Immature natural killer cell (primary cell): ENCODE results near the gene SH3GL3. TPM values are rescaled to one million over a fixed set of nuclear protein-coding genes. Genes with fewer than 3 reads are reported as not detected.

ENCODE experiments used
- DNase-seq, 3 donors: peaks; one replicate each; pipeline ENCODE4 v3.0.0; 2022; ENCODE audit warnings: mixed read lengths in 1 of 3
- H3K27ac Mint-ChIP-seq, 6 donors: one replicate each; pipeline ENCODE4 v1.8.0; 2020; ENCODE audit warnings: mixed read lengths in 6 of 6, mild to moderate bottlenecking in 5 of 6, inconsistent platforms in 4 of 6, moderate library complexity in 3 of 6
- H3K27me3 Mint-ChIP-seq, 3 donors: one replicate each; pipeline ENCODE4 v1.8.0; 2020 to 2021; ENCODE audit warnings: low read depth in 3 of 3, mild to moderate bottlenecking in 3 of 3, mixed read lengths in 3 of 3, moderate library complexity in 3 of 3, inconsistent platforms in 1 of 3
- H3K36me3 Mint-ChIP-seq, 3 donors: one replicate each; pipeline ENCODE4 v1.8.0; 2020; ENCODE audit warnings: mixed read lengths in 3 of 3, inconsistent platforms in 2 of 3, mild to moderate bottlenecking in 2 of 3
- H3K4me1 Mint-ChIP-seq, 2 donors: one replicate each; pipeline ENCODE4 v1.8.0; 2020; ENCODE audit warnings: inconsistent platforms in 2 of 2, mild to moderate bottlenecking in 2 of 2, mixed read lengths in 2 of 2, moderate library complexity in 1 of 2
- H3K4me3 Mint-ChIP-seq, 5 donors: one replicate each; pipeline ENCODE4 v1.8.0; 2020; ENCODE audit warnings: mild to moderate bottlenecking in 5 of 5, mixed read lengths in 5 of 5, inconsistent platforms in 3 of 5, moderate library complexity in 3 of 5
- H3K9me3 Mint-ChIP-seq, 6 donors: one replicate each; pipeline ENCODE4 v1.8.0; 2020; ENCODE audit warnings: mild to moderate bottlenecking in 6 of 6, mixed read lengths in 6 of 6, inconsistent platforms in 4 of 6, moderate library complexity in 3 of 6
- polyA plus RNA-seq, 3 donors: library from polyadenylated mRNA; unstranded; fragments of 300-500 nt; fragmentation: Illumina TruSeq; gene quantifications; one replicate each; pipeline ENCODE4 v1.2.3, GENCODE V29; 2021

Gene SH3GL3
- polyA plus RNA-seq, 3 donors from 2014 or later, result not detected

- no peak for DNase-seq
- Mint-ChIP-seq H3K4me1 (no peaks in the 10 kb centered on the region), H3K4me3 (no peak overlapping the region), H3K27me3 (peaks cover 0 to 8% (median 2%) of the 10 kb centered on the region in 3 donors), H3K9me3 (peaks cover 0 to 10% (median 4%) of the 10 kb centered on the region in 6 donors), H3K36me3 (no peaks in the 10 kb centered on the region), H3K27ac (no peak overlapping the region)
Observed at GRCh38 chr15:83605111-83605945, 158.2 kb downstream of the SH3GL3 start.

- no peaks in the 10 kb centered on the region for H3K9me3 Mint-ChIP-seq
- H3K4me3 Mint-ChIP-seq, result no peak overlapping the region
Observed at GRCh38 chr15:83610132-83610531, 163.0 kb downstream of the SH3GL3 start.

GRCh38 chr15:83610901-83611685, 164.0 kb downstream of the SH3GL3 start:
- no peak for DNase-seq
- no peaks in the 10 kb centered on the region for H3K9me3 Mint-ChIP-seq
- H3K36me3 Mint-ChIP-seq, result no peaks in the 10 kb centered on the region
- H3K27ac Mint-ChIP-seq, result no peak overlapping the region
- H3K4me1 Mint-ChIP-seq, result no peaks in the 10 kb centered on the region
- no peak overlapping the region for H3K4me3 Mint-ChIP-seq
- peaks cover 0 to 5% (median 3%) of the 10 kb centered on the region in 3 donors for H3K27me3 Mint-ChIP-seq

More at GRCh38 chr15:83610132-83610531, 163.0 kb downstream of the SH3GL3 start:
- H3K36me3 Mint-ChIP-seq, result no peaks in the 10 kb centered on the region
- H3K27me3 Mint-ChIP-seq, result peaks cover 0 to 5% (median 3%) of the 10 kb centered on the region in 3 donors
- no peaks in the 10 kb centered on the region for H3K4me1 Mint-ChIP-seq
- H3K27ac Mint-ChIP-seq, result no peak overlapping the region
- DNase-seq, result no peak

- peaks cover 0 to 3% (median 0%) of the 10 kb centered on the region in 6 donors for H3K9me3 Mint-ChIP-seq
- H3K27me3 Mint-ChIP-seq, result peaks cover 0 to 3% (median 3%) of the 10 kb centered on the region in 3 donors
- DNase-seq, result no peak
- no peaks in the 10 kb centered on the region for H3K36me3 Mint-ChIP-seq
- no peak overlapping the region for H3K4me3 Mint-ChIP-seq
- no peaks in the 10 kb centered on the region for H3K4me1 Mint-ChIP-seq
- no peak overlapping the region for H3K27ac Mint-ChIP-seq
Observed at GRCh38 chr15:83612226-83612625, 165.1 kb downstream of the SH3GL3 start.

- H3K4me3 Mint-ChIP-seq, result no peak overlapping the region
- H3K27ac Mint-ChIP-seq, result no peak overlapping the region
- H3K4me1 Mint-ChIP-seq, result no peaks in the 10 kb centered on the region
- no peak for DNase-seq
- H3K27me3 Mint-ChIP-seq, result peaks cover 0 to 3% (median 3%) of the 10 kb centered on the region in 3 donors
- H3K9me3 Mint-ChIP-seq, result peaks cover 0 to 3% (median 0%) of the 10 kb centered on the region in 6 donors
- no peaks in the 10 kb centered on the region for H3K36me3 Mint-ChIP-seq
Observed at GRCh38 chr15:83612898-83613635, 165.9 kb downstream of the SH3GL3 start.

GRCh38 chr15:83613714-83614113, 166.6 kb downstream of the SH3GL3 start:
- DNase-seq, result no peak
- no peak overlapping the region for H3K4me3 Mint-ChIP-seq
- peaks cover 0 to 3% (median 0%) of the 10 kb centered on the region in 6 donors for H3K9me3 Mint-ChIP-seq
- no peak overlapping the region for H3K27ac Mint-ChIP-seq
- H3K36me3 Mint-ChIP-seq, result no peaks in the 10 kb centered on the region
- H3K4me1 Mint-ChIP-seq, result no peaks in the 10 kb centered on the region
- H3K27me3 Mint-ChIP-seq, result peaks cover 0 to 3% (median 3%) of the 10 kb centered on the region in 3 donors

GRCh38 chr15:83616840-83617239, 169.7 kb downstream of the SH3GL3 start:
- Mint-ChIP-seq H3K4me3 (no peak overlapping the region), H3K9me3 (peaks cover 0 to 3% (median 0%) of the 10 kb centered on the region in 6 donors), H3K27ac (no peak overlapping the region), H3K27me3 (peaks cover 0 to 3% (median 3%) of the 10 kb centered on the region in 3 donors), H3K36me3 (no peaks in the 10 kb centered on the region), H3K4me1 (no peaks in the 10 kb centered on the region)
- DNase-seq, result no peak

GRCh38 chr15:83626171-83626802, 179.1 kb downstream of the SH3GL3 start:
- peaks cover 0 to 5% (median 2%) of the 10 kb centered on the region in 3 donors for H3K27me3 Mint-ChIP-seq
- DNase-seq, result no peak
- H3K9me3 Mint-ChIP-seq, result peaks cover 0 to 5% (median 0%) of the 10 kb centered on the region in 6 donors
- no peak overlapping the region for H3K27ac Mint-ChIP-seq
- H3K4me1 Mint-ChIP-seq, result no peaks in the 10 kb centered on the region
- H3K36me3 Mint-ChIP-seq, result no peaks in the 10 kb centered on the region
- H3K4me3 Mint-ChIP-seq, result no peak overlapping the region

- Mint-ChIP-seq H3K36me3 (no peaks in the 10 kb centered on the region), H3K27me3 (peaks cover 0 to 5% (median 0%) of the 10 kb centered on the region in 3 donors), H3K9me3 (peaks cover 0 to 4% (median 0%) of the 10 kb centered on the region in 6 donors), H3K4me1 (no peaks in the 10 kb centered on the region), H3K4me3 (no peak overlapping the region), H3K27ac (no peak overlapping the region)
- no peak for DNase-seq
Observed at GRCh38 chr15:83631534-83631933, 184.4 kb downstream of the SH3GL3 start.

GRCh38 chr15:83643201-83643600, 196.1 kb downstream of the SH3GL3 start:
- Mint-ChIP-seq H3K27ac (no peak overlapping the region), H3K27me3 (peaks cover 0 to 3% (median 2%) of the 10 kb centered on the region in 3 donors), H3K9me3 (peaks cover 2 to 19% (median 11%) of the 10 kb centered on the region in 6 donors), H3K4me1 (no peaks in the 10 kb centered on the region), H3K4me3 (no peak overlapping the region), H3K36me3 (peaks cover 0 to 4% (median 0%) of the 10 kb centered on the region in 3 donors)
- DNase-seq, result no peak

- no peak for DNase-seq
- H3K27ac Mint-ChIP-seq, result no peak overlapping the region
- peaks cover 0 to 4% (median 0%) of the 10 kb centered on the region in 3 donors for H3K36me3 Mint-ChIP-seq
- peaks cover 2 to 16% (median 9%) of the 10 kb centered on the region in 6 donors for H3K9me3 Mint-ChIP-seq
- no peak overlapping the region for H3K4me3 Mint-ChIP-seq
- no peaks in the 10 kb centered on the region for H3K4me1 Mint-ChIP-seq
- peaks cover 0 to 7% (median 3%) of the 10 kb centered on the region in 3 donors for H3K27me3 Mint-ChIP-seq
Observed at GRCh38 chr15:83644439-83644838, 197.3 kb downstream of the SH3GL3 start.

- DNase-seq, result no peak
- peaks cover 0 to 5% (median 2%) of the 10 kb centered on the region in 3 donors for H3K36me3 Mint-ChIP-seq
- H3K4me3 Mint-ChIP-seq, result no peak overlapping the region
- no peaks in the 10 kb centered on the region for H3K4me1 Mint-ChIP-seq
- peaks cover 0 to 14% (median 4%) of the 10 kb centered on the region in 3 donors for H3K27me3 Mint-ChIP-seq
- H3K27ac Mint-ChIP-seq, result no peak overlapping the region
- H3K9me3 Mint-ChIP-seq, result no peaks in the 10 kb centered on the region
Observed at GRCh38 chr15:83650831-83651230, 203.7 kb downstream of the SH3GL3 start.

GRCh38 chr15:83651541-83651940, 204.4 kb downstream of the SH3GL3 start:
- H3K9me3 Mint-ChIP-seq, result no peaks in the 10 kb centered on the region
- H3K27ac Mint-ChIP-seq, result no peak overlapping the region
- no peak for DNase-seq
- no peaks in the 10 kb centered on the region for H3K4me1 Mint-ChIP-seq
- H3K36me3 Mint-ChIP-seq, result peaks cover 0 to 5% (median 2%) of the 10 kb centered on the region in 3 donors
- no peak overlapping the region for H3K4me3 Mint-ChIP-seq
- peaks cover 0 to 16% (median 4%) of the 10 kb centered on the region in 3 donors for H3K27me3 Mint-ChIP-seq
